ENCODE measurements around the gene INPP1. TPM values are rescaled to one million over a fixed set of nuclear protein-coding genes. Genes with fewer than 3 reads are reported as not detected.

The INPP1 gene
- total RNA-seq, 1 experiment from 2014 or later = 4.3 TPM

- Histone ChIP-seq H4K91ac (ENCODE audit: insufficient read length, low read depth, low read length) (no peak overlapping the region), H4K5ac (ENCODE audit: insufficient read length, low read depth, low read length) (no peak overlapping the region), H3K9ac (ENCODE audit: extremely low read depth, insufficient read length, low read length) (no peak overlapping the region), H3K18ac (ENCODE audit: insufficient read length, low read depth, low read length) (no peak overlapping the region), H4K8ac (replicated peaks; ENCODE audit: insufficient read length, low read depth, low read length) (no peak overlapping the region), H3K4me2 (ENCODE audit: insufficient read depth, insufficient read length, low read length) (no peak overlapping the region), H3K14ac (ENCODE audit: insufficient read depth, low read length) (no peak overlapping the region), H3K79me2 (ENCODE audit: insufficient read depth, low read length) (no peaks in the 10 kb centered on the region), H3K9me3 (ENCODE audit: control insufficient read depth, low read depth, low read length) (no peaks in the 10 kb centered on the region), H3K27ac (ENCODE audit: insufficient read length, low read depth, low read length) (no peak overlapping the region), H3K56ac (ENCODE audit: insufficient read length, low read depth, low read length) (no peak overlapping the region), H2BK12ac (ENCODE audit: insufficient read length, low read depth, low read length) (no peak overlapping the region), H2AK5ac (ENCODE audit: insufficient read length, low read length) (no peak overlapping the region), H3K4me1 (ENCODE audit: insufficient read depth, low read length) (no peaks in the 10 kb centered on the region), H2BK20ac (ENCODE audit: low read depth, low read length, poor library complexity, severe bottlenecking) (no peak overlapping the region), H4K20me1 (ENCODE audit: control insufficient read depth, insufficient read depth, insufficient read length) (no peaks in the 10 kb centered on the region), H2BK5ac (ENCODE audit: insufficient read length, low read length) (no peak overlapping the region), H3K79me1 (ENCODE audit: insufficient read depth, low read depth, low read length, poor library complexity, severe bottlenecking) (no peaks in the 10 kb centered on the region), H3K27me3 (ENCODE audit: insufficient read depth, low read length) (no peaks in the 10 kb centered on the region), H2BK15ac (ENCODE audit: low read depth, low read length) (no peak overlapping the region), H3T11ph (ENCODE audit: low read length) (no peak overlapping the region), H2BK120ac (ENCODE audit: low read depth, low read length, poor library complexity, severe bottlenecking) (no peak overlapping the region), H3K4ac (ENCODE audit: low read depth, low read length) (no peak overlapping the region), H3K23ac (ENCODE audit: insufficient read length, low read depth, low read length) (no peak overlapping the region), H2AFZ (ENCODE audit: low read length) (no peak overlapping the region), H3K23me2 (ENCODE audit: insufficient read length, low read depth, low read length, poor library complexity, severe bottlenecking) (no peaks in the 10 kb centered on the region)
- no peak overlapping the region for H3K4me3 Mint-ChIP-seq
- no peak for TF ChIP-seq CTCF (conservative IDR thresholded peaks at IDR 0.05)
- H3K4me1 Mint-ChIP-seq = no peaks in the 10 kb centered on the region
- no CpG with 5 or more reads among the region's 8 CpGs for WGBS (ENCODE audit: extremely low coverage, insufficient read length, low lambda C conversion rate)
- no peak for DNase-seq
- no peaks in the 10 kb centered on the region for H3K9me3 Mint-ChIP-seq
- 0 out of 2 replicates have a peak, but pooled peaks cover 2% of the 10 kb centered on the region for H3K27me3 Mint-ChIP-seq (ENCODE audit: low read depth)
- no peaks in the 10 kb centered on the region for H3K36me3 Mint-ChIP-seq (ENCODE audit: insufficient read depth in 1 of 3, low read depth in 3 of 3)
- H3K27ac Mint-ChIP-seq = no peak overlapping the region
Observed at GRCh38 chr2:190334479-190335224, 8.7 kb upstream of the INPP1 start.

Data from H9 (cell line).